ENCODE results near the gene ZSCAN20. TPM values are rescaled to one million over a fixed set of nuclear protein-coding genes. Genes with fewer than 3 reads are reported as not detected.

The ZSCAN20 gene
- total and polyA plus RNA-seq, 9 of the 15 experiments (the other 6 are each of a cell fraction or from before 2014, with no cell fraction given): 0.36 to 3.3 (median 2.0) TPM

- no peak overlapping the region for H3K9ac ChIP-seq (ENCODE audit: insufficient read depth in 1 of 2, low read depth in 2 of 2, low read length in 2 of 2)
- peaks cover 43 to 62% of the 10 kb centered on the region in 2 experiments for H3K27me3 ChIP-seq (ENCODE audit: control insufficient read depth in 2 of 2, insufficient read depth in 2 of 2, low read length in 2 of 2)
- in situ Hi-C loops (cut with MboI) (no loop called here), intact Hi-C loops (cut with micrococcal nuclease) (no loop called here)
- H4K20me1 ChIP-seq (replicated peaks; ENCODE audit: control insufficient read depth, insufficient read depth, low read length): no peaks in the 10 kb centered on the region
- H2AFZ ChIP-seq (ENCODE audit: low read depth, low read length): no peak overlapping the region
- H3K36me3 ChIP-seq (ENCODE audit: control insufficient read depth, insufficient read depth, low read length): no peaks in the 10 kb centered on the region
- TF ChIP-seq TGIF2 (CRISPR knock-in tag; IDR thresholded peaks at IDR 0.05) (no peak), ATF3 (IDR thresholded peaks at IDR 0.05) (peak; percentile 22; the same call in 1 of the 2 replicates), ATF3 (CRISPR knock-in tag; conservative IDR thresholded peaks at IDR 0.05) (no peak)
- H3K4me3 ChIP-seq: no peak overlapping the region
- POLR2A ChIA-PET: interaction anchor here (0.6 kb wide), 1 partner anchor 841 kb away, joined by 4 read pairs; no protein-coding TSS in a partner anchor
- no peaks in the 10 kb centered on the region for H3K9me3 ChIP-seq (replicated peaks; ENCODE audit: control insufficient read depth, insufficient read depth, low read depth, low read length)
- H3K4me2 ChIP-seq (ENCODE audit: insufficient read depth, low read length): no peak overlapping the region
- no peak overlapping the region for H3K27ac ChIP-seq (ENCODE audit: extremely low read depth, low read depth, low read length)
- no TSS peak for BruUV-seq (replicated peaks)
- H3K79me2 ChIP-seq (ENCODE audit: control insufficient read depth, insufficient read depth, low read length): no peaks in the 10 kb centered on the region
- CTCF ChIA-PET (ENCODE audit: low intra/inter-chr PET ratio): no interaction called here
- FAIRE-seq (no peak), ATAC-seq (no peak), DNase-seq (ENCODE audit: extremely low read depth in 1 of 4, low spot score in 3 of 4) (no peak)
- WGBS (ENCODE audit: insufficient coverage, low coverage, missing lambda C conversion rate): 3% methylated on average over 5 of the region's 5 CpGs
- H3K9me1 ChIP-seq (ENCODE audit: control insufficient read depth, insufficient read depth, low read length): no peaks in the 10 kb centered on the region
- H3K4me1 ChIP-seq (replicated peaks in 1 of 2; ENCODE audit: control insufficient read depth in 2 of 2, insufficient read depth in 2 of 2, low read length in 2 of 2): no peaks in the 10 kb centered on the region
These were observed 65.4 kb downstream of the ZSCAN20 start for GRCh38 chr1:33537885-33538284.

DNA sequence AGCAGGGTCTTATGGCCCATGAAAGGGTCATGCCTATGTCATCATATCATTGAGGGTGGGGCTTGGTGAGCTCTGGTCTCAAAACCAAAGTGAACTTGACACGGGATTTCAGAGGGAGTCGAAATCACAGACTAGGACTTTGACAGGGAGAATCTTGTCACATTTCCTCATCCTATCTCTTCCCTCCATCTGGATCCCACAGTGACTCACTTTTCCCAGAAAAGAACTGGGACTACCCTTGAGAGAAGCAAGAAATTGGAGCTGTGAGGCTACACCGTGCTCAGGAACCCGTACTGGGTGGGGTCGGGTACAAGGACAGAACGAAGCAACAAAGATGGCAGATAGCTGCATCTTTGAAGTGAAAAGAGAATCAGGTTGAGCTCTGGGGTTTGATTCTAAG, 69.5 kb downstream of the ZSCAN20 start:
- DNase-seq (ENCODE audit: extremely low read depth in 1 of 4, low spot score in 3 of 4) (peak in 1 of 4 experiments; percentile 3), ATAC-seq (no peak), FAIRE-seq (no peak)
- Histone ChIP-seq H3K27me3 (ENCODE audit: control insufficient read depth in 2 of 2, insufficient read depth in 2 of 2, low read length in 2 of 2) (peaks cover 17 to 34% of the 10 kb centered on the region in 2 experiments), H3K9me1 (ENCODE audit: control insufficient read depth, insufficient read depth, low read length) (no peaks in the 10 kb centered on the region), H3K27ac (ENCODE audit: extremely low read depth, low read depth, low read length) (no peak overlapping the region), H2AFZ (ENCODE audit: low read depth, low read length) (no peak overlapping the region), H3K9ac (ENCODE audit: insufficient read depth in 1 of 2, low read depth in 2 of 2, low read length in 2 of 2) (no peak overlapping the region), H3K36me3 (ENCODE audit: control insufficient read depth, insufficient read depth, low read length) (no peaks in the 10 kb centered on the region), H3K4me1 (replicated peaks in 1 of 2; ENCODE audit: control insufficient read depth in 2 of 2, insufficient read depth in 2 of 2, low read length in 2 of 2) (no peaks in the 10 kb centered on the region), H3K4me2 (ENCODE audit: insufficient read depth, low read length) (no peak overlapping the region), H4K20me1 (replicated peaks; ENCODE audit: control insufficient read depth, insufficient read depth, low read length) (no peaks in the 10 kb centered on the region), H3K79me2 (ENCODE audit: control insufficient read depth, insufficient read depth, low read length) (no peaks in the 10 kb centered on the region), H3K4me3 (no peak overlapping the region), H3K9me3 (replicated peaks; ENCODE audit: control insufficient read depth, insufficient read depth, low read depth, low read length) (no peaks in the 10 kb centered on the region)
- intact Hi-C loops (cut with micrococcal nuclease): no loop called here
- ChIA-PET POLR2A (no interaction called here), CTCF (ENCODE audit: low intra/inter-chr PET ratio) (no interaction called here)
- no peak for TF ChIP-seq ARID3B (CRISPR knock-in tag; IDR thresholded peaks at IDR 0.05; ENCODE audit: borderline replicate concordance)
- TF ChIP-seq GABPB2 (CRISPR knock-in tag; conservative IDR thresholded peaks at IDR 0.05): no peak
- no peak for TF ChIP-seq ZNF165 (CRISPR knock-in tag; IDR thresholded peaks at IDR 0.05; ENCODE audit: borderline replicate concordance)
- TF ChIP-seq RUNX1 (IDR thresholded peaks at IDR 0.05; ENCODE audit: low read depth): no peak
- no peak for TF ChIP-seq NCOR1 (IDR thresholded peaks at IDR 0.05)
- no peak; the same call in 1 of the 2 replicates for TF ChIP-seq JUND (IDR thresholded peaks at IDR 0.05; ENCODE audit: borderline replicate concordance, low read depth, low read length)
- peak; percentile 70; the same call in 1 of the 3 replicates for TF ChIP-seq JUND (tag; IDR thresholded peaks at IDR 0.05; ENCODE audit: borderline replicate concordance, low read depth, low read length)
- TF ChIP-seq ZKSCAN1 (IDR thresholded peaks at IDR 0.05; ENCODE audit: low read depth, low read length): no peak
- TF ChIP-seq ZNF584 (CRISPR knock-in tag; IDR thresholded peaks at IDR 0.05; ENCODE audit: low read depth): no peak
- TF ChIP-seq ARID1B (IDR thresholded peaks at IDR 0.05): peak; percentile 48; the same call in 1 of the 2 replicates
- TF ChIP-seq FOSL1 (tag; conservative IDR thresholded peaks at IDR 0.05): peak; percentile 83
- in situ Hi-C loops (cut with MboI): no loop called here
- BruUV-seq (replicated peaks): no TSS peak
- WGBS (ENCODE audit: insufficient coverage, low coverage, missing lambda C conversion rate): 0% methylated on average over 6 of the region's 6 CpGs

All from K562 (cell line).